Fibroblast of peridontal ligament (primary cell): Measurements from ENCODE around the gene CTNND1.
A peak's percentile ranks its signal among the peaks of the same experiment; 100 is the strongest.
"Not testable (repeated sequence)": the region's sequence is repeated elsewhere in the genome, so short reads cannot be mapped to it uniquely, and the experiment has no call there.

Experiments
- DNase-seq: peaks from one replicate; pipeline ENCODE4 v3.0.0-alpha.2; 2010; ENCODE audit errors: extremely low read depth

The CTNND1 gene, protein sequence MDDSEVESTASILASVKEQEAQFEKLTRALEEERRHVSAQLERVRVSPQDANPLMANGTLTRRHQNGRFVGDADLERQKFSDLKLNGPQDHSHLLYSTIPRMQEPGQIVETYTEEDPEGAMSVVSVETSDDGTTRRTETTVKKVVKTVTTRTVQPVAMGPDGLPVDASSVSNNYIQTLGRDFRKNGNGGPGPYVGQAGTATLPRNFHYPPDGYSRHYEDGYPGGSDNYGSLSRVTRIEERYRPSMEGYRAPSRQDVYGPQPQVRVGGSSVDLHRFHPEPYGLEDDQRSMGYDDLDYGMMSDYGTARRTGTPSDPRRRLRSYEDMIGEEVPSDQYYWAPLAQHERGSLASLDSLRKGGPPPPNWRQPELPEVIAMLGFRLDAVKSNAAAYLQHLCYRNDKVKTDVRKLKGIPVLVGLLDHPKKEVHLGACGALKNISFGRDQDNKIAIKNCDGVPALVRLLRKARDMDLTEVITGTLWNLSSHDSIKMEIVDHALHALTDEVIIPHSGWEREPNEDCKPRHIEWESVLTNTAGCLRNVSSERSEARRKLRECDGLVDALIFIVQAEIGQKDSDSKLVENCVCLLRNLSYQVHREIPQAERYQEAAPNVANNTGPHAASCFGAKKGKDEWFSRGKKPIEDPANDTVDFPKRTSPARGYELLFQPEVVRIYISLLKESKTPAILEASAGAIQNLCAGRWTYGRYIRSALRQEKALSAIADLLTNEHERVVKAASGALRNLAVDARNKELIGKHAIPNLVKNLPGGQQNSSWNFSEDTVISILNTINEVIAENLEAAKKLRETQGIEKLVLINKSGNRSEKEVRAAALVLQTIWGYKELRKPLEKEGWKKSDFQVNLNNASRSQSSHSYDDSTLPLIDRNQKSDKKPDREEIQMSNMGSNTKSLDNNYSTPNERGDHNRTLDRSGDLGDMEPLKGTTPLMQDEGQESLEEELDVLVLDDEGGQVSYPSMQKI

GRCh38 chr11:57761301-57762234 lies at the start of gene CTNND1:
TSS of gene CTNND1 (plus strand) at chr11:57761802. CDS start at chr11:57791479, 29,677 bp downstream.
- peak; percentile 99 for DNase-seq

DNA sequence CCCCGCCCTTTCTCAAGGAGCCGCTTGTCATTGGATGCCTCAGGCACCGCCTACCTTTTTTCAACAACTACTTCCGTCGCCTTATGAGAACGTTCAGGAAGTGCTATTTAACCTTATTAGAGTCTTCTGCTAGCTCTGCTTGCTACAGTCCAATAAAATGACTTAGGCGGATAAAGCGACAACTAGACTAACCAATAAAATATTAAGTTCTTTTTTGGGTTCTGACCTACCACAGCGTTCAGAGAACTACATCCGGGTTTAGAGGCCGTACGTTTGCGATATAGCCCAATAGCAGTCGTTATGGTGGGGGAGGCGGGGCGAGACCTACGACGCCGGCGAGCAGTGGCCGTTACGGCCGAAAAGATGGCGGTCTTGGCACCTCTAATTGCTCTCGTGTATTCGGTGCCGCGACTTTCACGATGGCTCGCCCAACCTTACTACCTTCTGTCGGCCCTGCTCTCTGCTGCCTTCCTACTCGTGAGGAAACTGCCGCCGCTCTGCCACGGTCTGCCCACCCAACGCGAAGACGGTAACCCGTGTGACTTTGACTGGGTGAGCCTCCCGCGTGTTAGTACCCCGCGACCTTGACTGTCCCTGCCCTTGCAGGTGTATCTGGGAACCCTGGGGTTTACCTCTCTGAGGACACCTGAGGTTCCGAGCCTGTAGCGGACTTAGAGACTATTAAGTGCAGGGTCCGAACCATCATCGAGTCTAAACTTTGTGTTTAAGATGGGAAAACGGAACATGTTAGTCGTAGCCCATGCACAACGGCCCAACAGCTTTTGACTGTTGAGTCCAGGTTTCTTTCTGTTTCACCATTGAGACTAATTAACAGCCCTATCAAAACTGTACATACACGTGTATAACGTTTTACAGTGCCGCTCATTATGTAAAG lies 49.1 kb upstream of the CTNND1 start, which contains the start of gene TMX2:
Gene TMX2, plus strand, starts transcription at position 338 of the 895 bp plus-strand sequence. Its CDS starts 26 bp downstream, at position 364.
- peak; percentile 100 for DNase-seq

DNA sequence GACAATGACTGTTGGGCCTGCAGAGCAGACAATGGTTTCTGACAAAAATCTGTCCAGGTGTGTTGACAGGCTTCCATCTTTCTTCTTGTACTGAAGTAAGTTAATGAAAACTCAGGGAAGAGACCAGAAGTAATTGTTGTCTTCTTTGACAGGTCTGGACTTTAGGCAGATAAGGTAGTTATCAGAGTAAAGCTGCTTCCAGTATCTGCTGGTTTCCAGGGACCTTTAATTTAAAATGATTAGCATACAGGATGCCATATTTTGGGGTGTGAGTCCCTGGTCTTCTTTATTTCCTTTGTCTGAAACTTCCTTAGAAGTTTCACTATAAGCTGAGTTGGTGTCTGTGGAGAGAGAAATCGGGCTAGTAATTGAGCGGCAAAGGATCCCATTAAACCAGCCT lies 47.8 kb upstream of the CTNND1 start:
- DNase-seq, result no peak

DNA sequence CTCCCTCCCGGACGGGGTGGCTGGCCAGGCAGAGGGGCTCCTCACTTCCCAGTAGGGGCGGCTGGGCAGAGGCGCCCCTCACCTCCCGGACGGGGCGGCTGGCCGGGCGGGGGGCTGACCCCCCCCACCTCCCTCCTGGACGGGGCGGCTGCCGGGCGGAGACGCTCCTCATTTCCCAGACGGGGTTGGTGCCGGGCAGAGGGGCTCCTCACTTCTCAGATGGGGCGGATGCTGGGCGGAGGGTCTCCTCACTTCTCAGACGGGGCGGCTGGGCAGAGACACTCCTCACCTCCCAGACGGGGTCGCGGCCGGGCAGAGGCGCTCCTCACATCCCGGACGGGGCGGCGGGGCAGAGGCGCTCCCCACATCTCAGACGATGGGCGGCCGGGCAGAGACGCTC lies 44.9 kb upstream of the CTNND1 start:
- DNase-seq, result not testable (repeated sequence)

GRCh38 chr11:57727185-57727584 lies 34.4 kb upstream of the CTNND1 start:
- no peak for DNase-seq

GRCh38 chr11:57728829-57729228 lies 32.8 kb upstream of the CTNND1 start:
- no peak for DNase-seq

DNA sequence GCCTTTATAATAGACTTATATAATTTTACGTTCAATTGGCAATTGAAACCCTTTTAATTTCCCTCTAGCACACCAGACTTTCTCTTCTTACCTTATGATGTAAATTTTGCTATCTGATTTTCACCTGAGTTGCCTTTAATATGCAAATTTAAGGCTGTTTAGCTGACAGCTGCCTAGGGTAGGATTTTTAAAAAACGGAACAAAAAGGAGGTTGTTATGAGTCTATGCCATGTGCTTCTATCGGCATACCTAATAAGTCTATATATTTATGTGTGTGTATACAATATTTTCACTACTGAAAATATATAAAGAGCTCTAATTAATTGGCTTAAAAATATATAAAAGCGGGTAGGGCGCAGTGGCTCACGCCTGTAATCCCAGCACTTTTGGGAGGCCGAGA lies 32.1 kb upstream of the CTNND1 start:
- DNase-seq, result no peak

- no peak for DNase-seq
Observed at GRCh38 chr11:57732661-57733060, 28.9 kb upstream of the CTNND1 start.

- no peak for DNase-seq
Observed at GRCh38 chr11:57735619-57736298, 25.8 kb upstream of the CTNND1 start.

DNA sequence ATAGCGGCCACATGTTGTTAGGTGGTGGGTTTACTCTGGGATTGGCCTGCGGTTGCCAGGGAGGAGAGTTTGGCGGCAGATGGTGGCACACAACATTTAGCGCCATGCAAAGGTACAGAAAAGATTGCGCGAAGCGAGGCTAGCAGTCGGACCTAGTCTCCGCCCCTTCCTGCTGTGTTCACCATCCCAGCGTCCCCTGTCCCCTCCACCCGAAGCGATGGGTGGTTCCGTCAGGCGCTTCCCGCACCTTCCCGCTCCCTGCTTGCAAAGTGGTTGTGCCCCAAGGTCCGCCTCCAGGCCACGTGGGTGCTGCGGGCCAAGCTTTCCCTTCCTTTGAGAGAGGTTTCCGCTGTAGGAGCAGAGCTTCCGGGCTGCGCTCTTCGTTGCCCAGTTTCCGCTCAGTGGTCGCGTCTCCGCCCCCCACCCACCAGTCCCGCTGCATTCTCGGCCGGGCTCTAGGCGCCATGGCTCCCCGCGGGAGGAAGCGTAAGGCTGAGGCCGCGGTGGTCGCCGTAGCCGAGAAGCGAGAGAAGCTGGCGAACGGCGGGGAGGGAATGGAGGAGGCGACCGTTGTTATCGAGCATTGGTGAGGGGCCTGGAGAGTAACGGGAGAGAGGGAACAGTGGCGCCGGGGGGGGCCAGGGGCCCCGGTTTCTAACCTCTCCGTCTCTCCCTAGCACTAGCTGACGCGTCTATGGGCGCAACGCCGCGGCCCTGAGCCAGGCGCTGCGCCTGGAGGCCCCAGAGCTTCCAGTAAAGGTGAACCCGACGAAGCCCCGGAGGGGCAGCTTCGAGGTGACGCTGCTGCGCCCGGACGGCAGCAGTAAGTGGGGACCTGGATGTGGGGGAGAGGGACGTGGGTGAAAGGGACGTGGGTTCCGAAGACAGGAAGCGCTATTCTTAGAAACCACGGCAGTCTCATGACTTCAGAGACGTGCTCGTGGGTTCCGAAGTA lies 20.2 kb upstream of the CTNND1 start, which contains the start of gene SELENOH:
Gene SELENOH, plus strand, starts transcription at position 360 of the 955 bp plus-strand sequence. Its CDS starts 105 bp downstream, at position 465.
- DNase-seq, result peak; percentile 96

DNA sequence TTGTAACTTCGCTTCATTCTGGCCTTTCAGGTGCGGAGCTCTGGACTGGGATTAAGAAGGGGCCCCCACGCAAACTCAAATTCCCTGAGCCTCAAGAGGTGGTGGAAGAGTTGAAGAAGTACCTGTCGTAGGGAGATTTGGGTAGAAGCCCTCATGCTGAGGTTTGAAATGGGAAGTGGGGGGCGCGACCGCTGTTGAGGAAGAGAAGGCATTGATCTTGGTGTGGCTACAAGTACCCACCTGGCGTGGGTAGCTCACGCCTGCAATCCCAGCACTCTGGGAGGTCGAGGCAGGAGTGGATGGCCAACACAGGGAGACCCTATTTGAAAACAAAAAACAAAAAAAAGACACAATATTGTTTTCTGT lies 19.5 kb upstream of the CTNND1 start:
- no peak for DNase-seq

DNA sequence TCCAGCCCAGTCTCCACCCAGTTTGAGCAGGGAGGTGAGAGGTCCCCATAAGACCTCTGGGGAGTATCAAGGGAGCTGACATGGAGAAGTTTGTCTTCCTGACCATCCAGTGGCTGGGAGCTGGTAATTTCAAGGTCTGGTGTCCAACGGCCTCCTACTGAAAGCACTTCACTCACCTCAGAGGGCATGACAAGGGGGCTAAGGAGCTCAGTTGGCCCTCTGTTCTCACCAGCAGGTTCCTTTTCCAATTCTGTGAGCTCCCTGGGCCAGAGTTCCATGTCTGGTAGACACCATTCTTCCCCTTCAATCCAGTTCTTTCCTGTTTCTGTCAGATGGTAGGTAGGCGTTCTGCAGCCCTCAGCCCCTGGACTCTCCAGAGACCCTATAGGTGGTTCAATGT lies 17.2 kb upstream of the CTNND1 start:
- DNase-seq, result no peak

DNA sequence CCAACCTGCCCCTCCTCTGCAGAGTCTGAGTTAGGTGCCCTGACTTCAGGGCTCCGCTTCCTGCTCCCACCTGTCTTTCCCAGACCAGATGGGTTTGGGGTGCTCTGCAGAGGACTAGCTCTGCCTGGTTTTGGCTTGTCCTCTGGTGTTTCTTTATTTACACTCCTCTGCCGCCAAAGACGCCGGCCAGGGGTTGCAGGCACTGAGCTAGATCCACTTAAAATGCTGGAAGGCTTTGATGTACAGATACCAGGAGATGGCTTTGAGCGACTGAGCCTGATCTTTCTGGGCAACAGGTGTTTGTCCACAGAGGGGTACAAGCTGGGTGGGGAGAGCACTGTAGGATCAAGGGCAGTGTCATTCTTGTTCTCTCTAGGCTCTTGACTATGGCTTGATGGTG lies 16.4 kb upstream of the CTNND1 start:
- DNase-seq, result no peak

GRCh38 chr11:57746920-57747319 lies 14.7 kb upstream of the CTNND1 start:
- no peak for DNase-seq

GRCh38 chr11:57751176-57751575 lies 10.4 kb upstream of the CTNND1 start:
- DNase-seq, result no peak

GRCh38 chr11:57751676-57752253 lies 9.8 kb upstream of the CTNND1 start, which contains the start of gene BTBD18:
TSS of gene BTBD18 (minus strand) at chr11:57751819. CDS start at chr11:57751188, 631 bp downstream.
- DNase-seq, result peak; percentile 60

DNA sequence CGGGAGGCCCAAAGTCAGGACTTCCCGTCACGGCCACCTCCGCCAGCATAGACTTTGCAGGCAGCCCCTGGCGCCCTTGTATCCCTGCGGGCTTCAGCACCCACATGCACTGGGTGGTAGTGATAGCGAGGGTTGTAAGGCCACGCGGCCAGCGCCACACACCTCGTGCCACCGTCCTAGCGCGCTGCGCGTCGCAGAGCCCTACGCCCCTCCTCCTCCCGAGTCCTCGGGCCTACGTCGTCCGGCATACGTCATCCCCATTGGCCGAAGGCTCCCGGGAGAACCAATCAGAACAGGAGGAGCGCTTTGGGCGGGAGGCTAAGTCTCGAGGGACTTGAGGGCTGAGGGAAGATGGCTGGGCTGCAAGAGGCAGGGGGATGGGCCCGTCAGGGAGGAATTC lies 8.6 kb upstream of the CTNND1 start:
- no peak for DNase-seq

DNA sequence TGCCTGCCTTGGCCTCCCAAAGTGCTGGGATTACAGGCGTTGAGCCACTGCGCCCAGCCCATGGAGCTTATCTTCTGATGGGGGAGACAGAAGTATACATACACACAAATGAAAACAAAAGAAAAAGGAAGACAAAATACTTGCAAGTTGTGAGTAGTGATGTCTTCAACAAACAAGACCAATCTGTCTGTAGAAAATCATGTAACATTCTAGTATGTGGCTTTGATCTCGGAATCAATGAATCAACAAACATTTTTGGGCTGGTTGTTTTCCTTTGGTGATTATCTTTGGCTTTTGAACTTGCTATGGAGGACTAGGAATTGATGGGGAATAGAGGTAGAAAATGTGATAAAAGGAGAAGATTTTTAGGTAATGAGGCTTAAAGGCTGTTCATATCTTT lies 3.4 kb upstream of the CTNND1 start:
- no peak for DNase-seq
